H1 (cell line): ENCODE measurements around the gene TBX4. TPM values are rescaled to one million over a fixed set of nuclear protein-coding genes. Genes with fewer than 3 reads are reported as not detected.

ENCODE experiments used
- CTCF ChIA-PET: fragments of 300-600 bp; sonication (Branson Sonifier 250); formaldehyde crosslinking; loops from one replicate; lab custom pipeline; 2021; ENCODE audit not compliant: partially characterized antibody; lab: Charles Lee
- POLR2A ChIA-PET: fragments of 300-600 bp; sonication (Branson Sonifier 250); formaldehyde crosslinking; loops from one replicate; lab custom pipeline; 2021; ENCODE audit warnings: inconsistent platforms; ENCODE audit not compliant: partially characterized antibody; lab: Charles Lee
- DNase-seq, 2 experiments: peaks; one replicate each; pipeline versions ENCODE4 v3.0.0 to v3.0.0-alpha.2; 2010 to 2022; ENCODE audit warnings: low spot score in 2 of 2, low read depth in 1 of 2, mixed read lengths in 1 of 2
- FAIRE-seq: peaks from 2 replicates; lab custom pipeline; 2011; peaks lifted over from hg19 to GRCh38; lab: Jason Lieb, UNC
- H2AFZ ChIP-seq: 2 replicates; pipeline ENCODE4 v1.8.1; 2012; ENCODE audit warnings: low read length, inconsistent platforms
- H2AK5ac ChIP-seq: 2 replicates; pipeline ENCODE4 v1.6.1; 2013; ENCODE audit warnings: low read depth, low read length
- H2BK120ac ChIP-seq: replicated peaks from 2 replicates; pipeline ENCODE3; 2013; ENCODE audit warnings: low read depth, low read length, inconsistent platforms
- H2BK12ac ChIP-seq: 2 replicates; pipeline ENCODE4 v1.6.1; 2013; ENCODE audit warnings: low read depth, low read length
- H2BK15ac ChIP-seq: 2 replicates; pipeline ENCODE4 v1.6.1; 2013; ENCODE audit warnings: low read length
- H2BK20ac ChIP-seq: 2 replicates; pipeline ENCODE4 v1.6.1; 2013; ENCODE audit warnings: low read length
- H2BK5ac ChIP-seq: 2 replicates; pipeline ENCODE4 v1.6.1; 2013; ENCODE audit warnings: low read depth, low read length
- H3K14ac ChIP-seq: 2 replicates; pipeline ENCODE4 v1.6.1; 2013; ENCODE audit warnings: inconsistent platforms; ENCODE audit not compliant: insufficient read length
- H3K18ac ChIP-seq: 2 replicates; pipeline ENCODE4 v1.6.1; 2013; ENCODE audit warnings: low read length; ENCODE audit errors: extremely low read depth
- H3K23ac ChIP-seq: 2 replicates; pipeline ENCODE4 v1.6.1; 2013; ENCODE audit warnings: inconsistent platforms; ENCODE audit not compliant: insufficient read length
- H3K23me2 ChIP-seq: 2 replicates; pipeline ENCODE4 v1.6.1; 2013; ENCODE audit warnings: low read depth, low read length
- H3K27ac ChIP-seq: 2 replicates; pipeline ENCODE4 v1.6.1; 2011; ENCODE audit warnings: low read depth, low read length, inconsistent platforms
- H3K27me3 ChIP-seq, 4 experiments: replicated peaks in 1 of 4; 1 replicate in 1 of 4; 2 replicates in 3 of 4; pipeline versions ENCODE4 v1.6.1 to v1.8.1; 2011 to 2013; ENCODE audit warnings: low read length in 3 of 4, mild to moderate bottlenecking in 3 of 4, inconsistent platforms in 2 of 4, mixed read lengths in 2 of 4, moderate library complexity in 1 of 4; ENCODE audit not compliant: control insufficient read depth in 3 of 4, insufficient read depth in 3 of 4; ENCODE audit errors: extremely low read depth in 1 of 4
- H3K36me3 ChIP-seq, 4 experiments: 2 replicates each; pipeline versions ENCODE4 v1.6.1 to v1.8.1; 2011 to 2013; ENCODE audit warnings: mild to moderate bottlenecking in 4 of 4, low read length in 3 of 4, moderate library complexity in 2 of 4, control low read depth in 1 of 4, inconsistent platforms in 1 of 4; ENCODE audit not compliant: insufficient read depth in 4 of 4, control insufficient read depth in 2 of 4
- H3K4ac ChIP-seq: replicated peaks from 2 replicates; pipeline ENCODE3; 2013; ENCODE audit warnings: low read length, low read depth, mixed read lengths, inconsistent platforms; ENCODE audit not compliant: insufficient read length
- H3K4me1 ChIP-seq, 4 experiments: replicated peaks in 1 of 4; 1 replicate in 1 of 4; 2 replicates in 3 of 4; pipeline versions ENCODE4 v1.6.1 to v1.8.1; 2011 to 2013; ENCODE audit warnings: low read length in 3 of 4, inconsistent platforms in 2 of 4, mixed read lengths in 1 of 4; ENCODE audit not compliant: insufficient read depth in 4 of 4, control insufficient read depth in 3 of 4
- H3K4me2 ChIP-seq, 2 experiments: 2 replicates each; pipeline versions ENCODE4 v1.6.1 to v1.8.1; 2011 to 2013; ENCODE audit warnings: low read depth in 2 of 2, low read length in 2 of 2, control low read depth in 1 of 2, inconsistent platforms in 1 of 2, mild to moderate bottlenecking in 1 of 2; ENCODE audit not compliant: insufficient read depth in 1 of 2
- H3K4me3 ChIP-seq, 4 experiments: fragments of 200-600, 300-600 bp in 1 of 4; sonication (generic), shearing (Covaris generic), sonication (Bioruptor Twin) in 1 of 4; 2 replicates each; pipeline versions ENCODE4 v1.5.1 to v1.8.1; 2011 to 2016; ENCODE audit warnings: low read length in 4 of 4, low read depth in 3 of 4, control low read depth in 2 of 4, inconsistent platforms in 2 of 4, mild to moderate bottlenecking in 2 of 4, mixed read lengths in 1 of 4, moderate library complexity in 1 of 4; ENCODE audit not compliant: insufficient read depth in 2 of 4; ENCODE audit errors: extremely low read depth in 1 of 4
- H3K56ac ChIP-seq: replicated peaks from 2 replicates; pipeline ENCODE3; 2013; ENCODE audit warnings: low read depth, mild to moderate bottlenecking, mixed read lengths, low read length, inconsistent platforms; ENCODE audit not compliant: insufficient read length
- H3K79me1 ChIP-seq: 2 replicates; pipeline ENCODE4 v1.6.1; 2013; ENCODE audit warnings: low read depth, low read length, control low read depth
- H3K79me2 ChIP-seq, 2 experiments: 2 replicates each; pipeline versions ENCODE4 v1.6.1 to v1.8.1; 2012 to 2013; ENCODE audit warnings: low read length in 2 of 2, mild to moderate bottlenecking in 2 of 2, inconsistent platforms in 1 of 2; ENCODE audit not compliant: insufficient read depth in 2 of 2, control insufficient read depth in 1 of 2
- H3K9ac ChIP-seq, 4 experiments: replicated peaks in 1 of 4; 1 replicate in 1 of 4; 2 replicates in 3 of 4; pipeline versions ENCODE4 v1.6.1 to v1.8.1; 2011 to 2013; ENCODE audit warnings: low read depth in 3 of 4, low read length in 3 of 4, control low read depth in 2 of 4, mild to moderate bottlenecking in 2 of 4, moderate library complexity in 2 of 4, inconsistent platforms in 1 of 4; ENCODE audit errors: extremely low read depth in 1 of 4
- H3K9me3 ChIP-seq, 2 experiments: 2 replicates each; pipeline versions ENCODE4 v1.6.1 to v1.8.1; 2012 to 2013; ENCODE audit warnings: mild to moderate bottlenecking in 2 of 2, moderate library complexity in 2 of 2, control low read depth in 1 of 2, inconsistent platforms in 1 of 2, low read depth in 1 of 2, low read length in 1 of 2, mixed read lengths in 1 of 2; ENCODE audit not compliant: insufficient read depth in 2 of 2
- H4K20me1 ChIP-seq, 2 experiments: replicated peaks in 1 of 2; 2 replicates each; pipeline versions ENCODE3 to v1.8.1; 2011 to 2013; ENCODE audit warnings: inconsistent platforms in 2 of 2, low read length in 2 of 2, mild to moderate bottlenecking in 1 of 2; ENCODE audit not compliant: insufficient read depth in 2 of 2, control insufficient read depth in 1 of 2
- H4K5ac ChIP-seq: 2 replicates; pipeline ENCODE4 v1.6.1; 2013; ENCODE audit warnings: low read length, low read depth, mixed read lengths, inconsistent platforms; ENCODE audit not compliant: insufficient read length
- H4K8ac ChIP-seq: 2 replicates; pipeline ENCODE4 v1.8.0; 2013; ENCODE audit warnings: mild to moderate bottlenecking, moderate library complexity, low read length, inconsistent platforms; ENCODE audit not compliant: insufficient read depth; ENCODE audit errors: extremely low read depth
- H4K91ac ChIP-seq: replicated peaks from 2 replicates; pipeline ENCODE3; 2013; ENCODE audit warnings: low read length, mixed read lengths, inconsistent platforms; ENCODE audit not compliant: insufficient read length
- EZH2 ChIP-seq: fragments of 200-600 bp; sonication (generic); IDR thresholded peaks from 2 replicates; pipeline ENCODE4 v1.7.1; 2012; ENCODE audit warnings: low read depth, mild to moderate bottlenecking, moderate library complexity, low read length, inconsistent platforms; ENCODE audit not compliant: severe bottlenecking
- RNF2 ChIP-seq: fragments of 200-900, 300-1000 bp; sonication (generic); IDR thresholded peaks from 2 replicates; pipeline ENCODE4 v1.7.1; 2016; ENCODE audit warnings: borderline replicate concordance, low read depth, mild to moderate bottlenecking, antibody characterized with exemption, low read length; ENCODE audit not compliant: poor library complexity, severe bottlenecking; ENCODE audit errors: missing control alignments
- SP4 ChIP-seq: IDR thresholded peaks from 2 replicates; pipeline ENCODE4 v1.6.1; 2012; ENCODE audit warnings: low read length, inconsistent platforms
- SUZ12 ChIP-seq: fragments of 200-600 bp; sonication (generic); IDR thresholded peaks from 2 replicates; pipeline ENCODE4 v1.6.1; 2012; ENCODE audit warnings: mild to moderate bottlenecking, inconsistent platforms, low read length, moderate library complexity, mixed read lengths
- WGBS, 2 experiments: shearing (Covaris generic) in 1 of 2; methylation state at CpG; one replicate each; pipeline versions ENCODE4 v1.1.6 to v1.1.7; 2013 to 2015; ENCODE audit warnings: low lambda C conversion rate in 2 of 2, mixed read lengths in 2 of 2, inconsistent platforms in 1 of 2, low coverage in 1 of 2, missing lambda C conversion rate in 1 of 2; ENCODE audit not compliant: insufficient replicate concordance in 2 of 2, insufficient coverage in 1 of 2, insufficient read length in 1 of 2; ENCODE audit errors: extremely low coverage in 1 of 2, missing lambda C conversion rate in 1 of 2; 5-methylcytosine and 5-hydroxymethylcytosine counted together
- polyA plus RNA-seq, 7 experiments: library from polyadenylated mRNA; depleted of rRNA in 3 of 7; stranded (reverse) in 5 of 7; unstranded in 2 of 7; fragments of >200 nt in 5 of 7; fragments of 200-250 nt in 2 of 7; gene quantifications; 1 replicate in 5 of 7; 2 replicates in 1 of 7; 4 replicates in 1 of 7; pipeline versions ENCODE4 v1.2.1 to v1.2.3, GENCODE V29; 2011 to 2013; ENCODE audit warnings: missing spikeins in 2 of 7, mixed read lengths in 2 of 7
- total RNA-seq: library from RNA; stranded (reverse); fragmentation: NEBNext Ultra II Directional; extraction: Animal tissue kit (Norgen Biotek cat#: 25700); gene quantifications from 2 replicates; pipeline ENCODE4 v1.2.1, GENCODE V29; 2021

Gene TBX4
- total and polyA plus RNA-seq, 2 of the 8 experiments (the other 6 are each of a cell fraction or from before 2014, with no cell fraction given): 0.02 TPM; not detected in 1

GRCh38 chr17:61404913-61405685 lies 47.1 kb upstream of the TBX4 start:
- Histone ChIP-seq H3K4ac (no peak overlapping the region), H3K23me2 (peaks cover 2% of the 10 kb centered on the region; the same call in 1 of the 2 replicates), H3K14ac (no peak overlapping the region), H3K4me2 (peak overlapping the region; percentile 63 to 65), H4K20me1 (peaks cover 43 to 46% of the 10 kb centered on the region in 2 experiments), H3K27ac (no peak overlapping the region), H2BK15ac (no peak overlapping the region), H3K79me1 (no peaks in the 10 kb centered on the region), H2BK120ac (no peak overlapping the region), H3K36me3 (peaks cover 0 to 18% (median 0%) of the 10 kb centered on the region in 4 experiments; a peak in 1 of 8 replicates), H4K5ac (no peak overlapping the region), H2BK5ac (no peak overlapping the region), H3K27me3 (peaks cover 98 to 100% (median 100%) of the 10 kb centered on the region in 4 experiments), H4K8ac (0 out of 2 replicates have a peak overlapping the region, but pooled peaks have one; percentile 63), H3K18ac (no peak overlapping the region; the same call in 1 of the 2 replicates), H2BK12ac (no peak overlapping the region), H3K4me3 (peak overlapping the region in 1 of 4 experiments; percentile 49; a peak in 4 of 8 replicates), H3K79me2 (no peaks in the 10 kb centered on the region), H3K4me1 (peaks cover 0 to 40% (median 27%) of the 10 kb centered on the region in 4 experiments; a peak in 6 of 7 replicates), H2AK5ac (no peak overlapping the region), H2AFZ (no peak overlapping the region), H2BK20ac (no peak overlapping the region), H3K56ac (no peak overlapping the region), H3K9me3 (no peaks in the 10 kb centered on the region; a peak in 1 of 4 replicates), H4K91ac (no peak overlapping the region), H3K23ac (no peak overlapping the region), H3K9ac (peak overlapping the region in 1 of 4 experiments; percentile 14; a peak in 1 of 7 replicates)
- DNase-seq (peak in 1 of 2 experiments; percentile 73), FAIRE-seq (no peak)
- WGBS, 2 experiments: 3% methylated on average over 65 of the region's 71 CpGs; no CpG with 5 or more reads in 1 of the 2 experiments
- ChIA-PET CTCF (interaction anchor here (0.8 to 6.8 kb wide), 8 partner anchors 7 to 433 kb away, joined by 3 to 31 read pairs (median 4); no protein-coding TSS in a partner anchor), POLR2A (interaction anchor here (0.6 to 1.4 kb wide), 5 partner anchors 7 to 54 kb away, joined by 3 to 5 read pairs (median 3); no protein-coding TSS in a partner anchor)
- TF ChIP-seq SUZ12 (peak; percentile 94; the same call in 1 of the 2 replicates), SP4 (no peak), RNF2 (peak; percentile 59), EZH2 (peak; percentile 98)
